Heart left ventricle (tissue), 13 donors: Measurements from ENCODE around the gene CAPN10.

Experiments used
- POLR2A ChIP-seq, 2 donors: fragments of 450-650 bp; IDR thresholded peaks; one replicate each; pipeline ENCODE4 v1.6.1; 2017; ENCODE audit warnings: antibody characterized with exemption in 2 of 2, mild to moderate bottlenecking in 2 of 2, moderate library complexity in 2 of 2
- TF ChIP-seq, protein P1 (sequence below), 12 donors: fragments of 200-600 bp; sonication (generic) in 4 of 12; IDR thresholded peaks; one replicate each; pipeline versions ENCODE4 v1.5.0 to v1.8.0; 2018 to 2022; ENCODE audit warnings: antibody characterized with exemption in 12 of 12, mild to moderate bottlenecking in 5 of 12
- donor health status: ischemic (EF 13 %, LVEDD 7.1; RV severe dilation, severe dysfunction).
- donor health status: DM: no; HTN: yes; CAD: no.
- donor health status: DM: no; HTN: no; CAD: no.
- donor health status: ischemic (EF 25% LVEDD 6.9; RV normal size, moderate dysfunction).
- donor health status: ischemic (EF 25% LVEDD 5.7; RV mildly dilated, moderate dysfunction).
- donor health status: ischemic (EF 35%, LVEDD 5.7; RV mildly dilated, moderate dysfunction).
- donor health status: nonischemic (EF 11% LVEDD 7.7; RV severe dilation, severe dysfunction).
- donor health status: DM: yes; HTN: yes; CAD: no.
- donor health status: PGD.
- donor health status: ischemic (EF 29% LVEDD 5.4; RV normal size, mild dysfunction).
- donor health status: nonischemic (EF 23%, LVEDD 6.1; RV moderate dilation, normal function).

GRCh38 chr2:240586198-240586918, at the start of gene CAPN10:
- TF ChIP-seq, protein P1, sequence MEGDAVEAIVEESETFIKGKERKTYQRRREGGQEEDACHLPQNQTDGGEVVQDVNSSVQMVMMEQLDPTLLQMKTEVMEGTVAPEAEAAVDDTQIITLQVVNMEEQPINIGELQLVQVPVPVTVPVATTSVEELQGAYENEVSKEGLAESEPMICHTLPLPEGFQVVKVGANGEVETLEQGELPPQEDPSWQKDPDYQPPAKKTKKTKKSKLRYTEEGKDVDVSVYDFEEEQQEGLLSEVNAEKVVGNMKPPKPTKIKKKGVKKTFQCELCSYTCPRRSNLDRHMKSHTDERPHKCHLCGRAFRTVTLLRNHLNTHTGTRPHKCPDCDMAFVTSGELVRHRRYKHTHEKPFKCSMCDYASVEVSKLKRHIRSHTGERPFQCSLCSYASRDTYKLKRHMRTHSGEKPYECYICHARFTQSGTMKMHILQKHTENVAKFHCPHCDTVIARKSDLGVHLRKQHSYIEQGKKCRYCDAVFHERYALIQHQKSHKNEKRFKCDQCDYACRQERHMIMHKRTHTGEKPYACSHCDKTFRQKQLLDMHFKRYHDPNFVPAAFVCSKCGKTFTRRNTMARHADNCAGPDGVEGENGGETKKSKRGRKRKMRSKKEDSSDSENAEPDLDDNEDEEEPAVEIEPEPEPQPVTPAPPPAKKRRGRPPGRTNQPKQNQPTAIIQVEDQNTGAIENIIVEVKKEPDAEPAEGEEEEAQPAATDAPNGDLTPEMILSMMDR (IDR thresholded peaks at IDR 0.05) = no peak
- TF ChIP-seq POLR2A (IDR thresholded peaks at IDR 0.05) = peak in 1 of 2 donors; percentile 57
